Fibroblast of lung (primary cell): ENCODE measurements around the gene GIMAP1. TPM values are rescaled to one million over a fixed set of nuclear protein-coding genes. Genes with fewer than 3 reads are reported as not detected.

Experiments
- DNase-seq, 2 donors: peaks; one replicate each; pipeline versions ENCODE4 v3.0.0 to v3.0.0-alpha.2; 2010; ENCODE audit warnings: low read depth in 2 of 2
- H2AFZ ChIP-seq: 2 replicates; pipeline ENCODE4 v1.5.1; 2012; ENCODE audit warnings: low read length, control low read depth, inconsistent platforms
- H3K27ac ChIP-seq: 2 replicates; pipeline ENCODE4 v1.5.1; 2011; ENCODE audit warnings: low read length, control low read depth; ENCODE audit not compliant: insufficient read depth
- H3K27me3 ChIP-seq: 2 replicates; pipeline ENCODE4 v1.5.1; 2011; ENCODE audit warnings: mild to moderate bottlenecking, low read length; ENCODE audit not compliant: control insufficient read depth, insufficient read depth
- H3K36me3 ChIP-seq: 2 replicates; pipeline ENCODE4 v1.5.1; 2011; ENCODE audit warnings: low read length; ENCODE audit not compliant: control insufficient read depth, insufficient read depth
- H3K4me1 ChIP-seq: 2 replicates; pipeline ENCODE4 v1.5.1; 2011; ENCODE audit warnings: low read length; ENCODE audit not compliant: control insufficient read depth, insufficient read depth; ENCODE audit errors: extremely low read depth
- H3K4me2 ChIP-seq: 2 replicates; pipeline ENCODE4 v1.5.1; 2011; ENCODE audit warnings: low read length, control low read depth; ENCODE audit not compliant: insufficient read depth; ENCODE audit errors: extremely low read depth
- H3K4me3 ChIP-seq, 4 experiments: fragments of 200-600 bp in 1 of 4; sonication (generic) in 1 of 4; replicated peaks in 1 of 4; 2 replicates each; pipeline ENCODE4 v1.5.1; 2011 to 2016; ENCODE audit warnings: low read length in 4 of 4, low read depth in 3 of 4, mild to moderate bottlenecking in 3 of 4, control low read depth in 2 of 4, inconsistent platforms in 1 of 4, mixed read lengths in 1 of 4; ENCODE audit not compliant: insufficient read depth in 1 of 4; ENCODE audit errors: control extremely low read depth in 1 of 4
- H3K79me2 ChIP-seq: 2 replicates; pipeline ENCODE4 v1.5.1; 2012; ENCODE audit warnings: mild to moderate bottlenecking, low read length, inconsistent platforms; ENCODE audit not compliant: control insufficient read depth, insufficient read depth
- H3K9ac ChIP-seq: 2 replicates; pipeline ENCODE4 v1.5.1; 2011; ENCODE audit warnings: mild to moderate bottlenecking, low read length, control low read depth; ENCODE audit not compliant: insufficient read depth
- H3K9me3 ChIP-seq: 2 replicates; pipeline ENCODE4 v1.5.1; 2012; ENCODE audit warnings: low read depth, low read length; ENCODE audit not compliant: control insufficient read depth, insufficient read depth
- H4K20me1 ChIP-seq: 2 replicates; pipeline ENCODE4 v1.5.1; 2011; ENCODE audit warnings: low read length; ENCODE audit not compliant: control insufficient read depth, insufficient read depth; ENCODE audit errors: extremely low read depth
- EZH2 ChIP-seq: IDR thresholded peaks from 2 replicates; pipeline ENCODE4 v1.5.1; 2012; ENCODE audit warnings: low read length, control low read depth, mild to moderate bottlenecking; ENCODE audit errors: missing control alignments
- polyA plus RNA-seq, 2 donors: library from polyadenylated mRNA; depleted of rRNA in 1 of 2; stranded (reverse) in 1 of 2; unstranded in 1 of 2; fragments of >200 nt; gene quantifications; 2 replicates each; pipeline ENCODE4 v1.2.1, GENCODE V29; 2011 to 2012; ENCODE audit warnings: missing spikeins in 1 of 2
- total RNA-seq: library from RNA; depleted of rRNA; stranded (reverse); fragments of >200 nt; gene quantifications from 2 replicates; pipeline ENCODE4 v1.2.1, GENCODE V29; 2014
- TF ChIP-seq, protein P1 (sequence below), 2 donors: IDR thresholded peaks in 1 of 2; conservative IDR thresholded peaks in 1 of 2; 1 replicate in 1 of 2; 2 replicates in 1 of 2; pipeline ENCODE4 v1.5.1; 2011 to 2012; ENCODE audit warnings: low read length in 2 of 2, control low read depth in 1 of 2, inconsistent platforms in 1 of 2, low read depth in 1 of 2, mild to moderate bottlenecking in 1 of 2

Gene GIMAP1
- total and polyA plus RNA-seq, 2 donors (not counting 1 experiment from before 2014, with no cell fraction given) = under 0.01 to 0.01 TPM

GRCh38 chr7:150732786-150733481, 16.5 kb downstream of the GIMAP1 start:
- TF ChIP-seq, protein P1, sequence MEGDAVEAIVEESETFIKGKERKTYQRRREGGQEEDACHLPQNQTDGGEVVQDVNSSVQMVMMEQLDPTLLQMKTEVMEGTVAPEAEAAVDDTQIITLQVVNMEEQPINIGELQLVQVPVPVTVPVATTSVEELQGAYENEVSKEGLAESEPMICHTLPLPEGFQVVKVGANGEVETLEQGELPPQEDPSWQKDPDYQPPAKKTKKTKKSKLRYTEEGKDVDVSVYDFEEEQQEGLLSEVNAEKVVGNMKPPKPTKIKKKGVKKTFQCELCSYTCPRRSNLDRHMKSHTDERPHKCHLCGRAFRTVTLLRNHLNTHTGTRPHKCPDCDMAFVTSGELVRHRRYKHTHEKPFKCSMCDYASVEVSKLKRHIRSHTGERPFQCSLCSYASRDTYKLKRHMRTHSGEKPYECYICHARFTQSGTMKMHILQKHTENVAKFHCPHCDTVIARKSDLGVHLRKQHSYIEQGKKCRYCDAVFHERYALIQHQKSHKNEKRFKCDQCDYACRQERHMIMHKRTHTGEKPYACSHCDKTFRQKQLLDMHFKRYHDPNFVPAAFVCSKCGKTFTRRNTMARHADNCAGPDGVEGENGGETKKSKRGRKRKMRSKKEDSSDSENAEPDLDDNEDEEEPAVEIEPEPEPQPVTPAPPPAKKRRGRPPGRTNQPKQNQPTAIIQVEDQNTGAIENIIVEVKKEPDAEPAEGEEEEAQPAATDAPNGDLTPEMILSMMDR (conservative IDR thresholded peaks at IDR 0.05 in 1 of 2, IDR thresholded peaks at IDR 0.05 in 1 of 2; ENCODE audit: low read depth in 1 of 2, low read length in 2 of 2) = no peak
- no peak for TF ChIP-seq EZH2
- no peak overlapping the region for H3K27ac ChIP-seq
- H2AFZ ChIP-seq = no peak overlapping the region
- no peak overlapping the region for H3K4me2 ChIP-seq
- no peaks in the 10 kb centered on the region for H4K20me1 ChIP-seq
- H3K9ac ChIP-seq = no peak overlapping the region
- no peak for DNase-seq
- H3K79me2 ChIP-seq = no peaks in the 10 kb centered on the region
- H3K9me3 ChIP-seq = no peaks in the 10 kb centered on the region
- H3K4me1 ChIP-seq = no peaks in the 10 kb centered on the region
- no peaks in the 10 kb centered on the region for H3K36me3 ChIP-seq
- H3K4me3 ChIP-seq = no peak overlapping the region
- H3K27me3 ChIP-seq = no peaks in the 10 kb centered on the region

- H3K27me3 ChIP-seq = no peaks in the 10 kb centered on the region
- TF ChIP-seq, protein P1 (conservative IDR thresholded peaks at IDR 0.05 in 1 of 2, IDR thresholded peaks at IDR 0.05 in 1 of 2; ENCODE audit: low read depth in 1 of 2, low read length in 2 of 2) = no peak
- no peak for TF ChIP-seq EZH2
- no peak overlapping the region for H3K4me3 ChIP-seq
- H3K4me2 ChIP-seq = no peak overlapping the region
- H4K20me1 ChIP-seq = no peaks in the 10 kb centered on the region
- no peak overlapping the region for H2AFZ ChIP-seq
- H3K9me3 ChIP-seq = no peaks in the 10 kb centered on the region
- no peaks in the 10 kb centered on the region for H3K79me2 ChIP-seq
- H3K4me1 ChIP-seq = no peaks in the 10 kb centered on the region
- no peak overlapping the region for H3K27ac ChIP-seq
- H3K9ac ChIP-seq = no peak overlapping the region
- DNase-seq = no peak
- H3K36me3 ChIP-seq = no peaks in the 10 kb centered on the region
Observed at GRCh38 chr7:150733482-150734095, 17.2 kb downstream of the GIMAP1 start.

DNA sequence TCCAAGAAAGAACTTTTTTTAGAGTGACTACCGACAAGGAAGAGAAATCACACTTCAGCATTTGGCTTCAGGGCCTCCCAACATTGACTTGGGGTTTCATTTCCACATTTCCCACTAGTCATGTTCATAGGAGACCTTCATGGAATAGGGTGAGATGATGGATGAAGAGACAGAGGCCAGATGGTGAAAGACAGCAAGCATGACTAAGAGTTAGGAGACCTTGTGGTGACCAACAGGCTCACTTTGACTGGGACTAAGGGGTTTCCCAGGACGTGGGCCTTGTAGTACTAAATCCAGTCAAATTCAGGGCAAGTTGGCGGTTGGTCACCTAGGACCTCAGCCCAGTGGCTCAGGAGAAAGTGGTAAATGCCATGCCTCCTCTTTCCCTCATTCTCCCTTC, 17.8 kb downstream of the GIMAP1 start:
- DNase-seq = no peak
- Histone ChIP-seq H3K9ac (no peak overlapping the region), H3K27me3 (no peaks in the 10 kb centered on the region), H3K9me3 (no peaks in the 10 kb centered on the region), H3K27ac (no peak overlapping the region), H3K79me2 (no peaks in the 10 kb centered on the region), H4K20me1 (no peaks in the 10 kb centered on the region), H3K4me1 (no peaks in the 10 kb centered on the region), H3K36me3 (no peaks in the 10 kb centered on the region), H3K4me3 (no peak overlapping the region), H3K4me2 (no peak overlapping the region), H2AFZ (no peak overlapping the region)
- no peak for TF ChIP-seq EZH2
- TF ChIP-seq, protein P1 (conservative IDR thresholded peaks at IDR 0.05 in 1 of 2, IDR thresholded peaks at IDR 0.05 in 1 of 2; ENCODE audit: low read depth in 1 of 2, low read length in 2 of 2) = no peak
